HL-60 (cell line): ENCODE measurements around the gene SH3RF3.

Experiments used
- GABPA ChIP-seq: IDR thresholded peaks from 2 replicates; pipeline ENCODE4 v1.6.1; 2012; ENCODE audit warnings: low read depth
- POLR2AphosphoS5 ChIP-seq: IDR thresholded peaks from 2 replicates; pipeline ENCODE4 v1.6.1; 2012; ENCODE audit warnings: low read depth
- REST ChIP-seq: IDR thresholded peaks from 2 replicates; pipeline ENCODE4 v1.6.1; 2012; ENCODE audit warnings: low read depth; ENCODE audit not compliant: insufficient replicate concordance
- SPI1 ChIP-seq: IDR thresholded peaks from 2 replicates; pipeline ENCODE4 v1.6.1; 2012; ENCODE audit warnings: low read depth, mild to moderate bottlenecking, borderline replicate concordance
- TF ChIP-seq, protein P1 (sequence below): IDR thresholded peaks from one replicate; pipeline ENCODE4 v1.5.1; 2011; ENCODE audit warnings: low read length, control low read depth, inconsistent platforms; ENCODE audit not compliant: insufficient read depth

DNA sequence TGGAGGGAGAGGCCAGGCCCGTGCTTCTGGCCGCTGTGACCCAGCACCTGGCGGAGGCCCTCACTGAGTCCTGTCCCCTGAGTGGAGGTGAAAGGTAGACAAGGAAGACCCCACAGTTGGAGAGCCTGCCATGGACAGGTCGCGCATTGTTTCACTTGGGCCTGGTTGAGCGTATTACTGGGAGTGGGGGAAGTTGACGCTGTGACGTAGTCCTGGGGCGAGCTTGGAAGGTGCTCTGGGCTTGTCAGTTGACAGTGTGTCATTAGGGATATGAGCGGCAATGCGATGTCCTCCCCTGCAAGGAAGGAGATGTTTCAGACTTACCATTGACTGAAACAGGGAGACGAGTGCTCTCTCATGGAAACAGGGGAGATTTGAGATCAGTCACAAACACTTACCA, 127.1 kb downstream of the SH3RF3 start:
- TF ChIP-seq, protein P1, sequence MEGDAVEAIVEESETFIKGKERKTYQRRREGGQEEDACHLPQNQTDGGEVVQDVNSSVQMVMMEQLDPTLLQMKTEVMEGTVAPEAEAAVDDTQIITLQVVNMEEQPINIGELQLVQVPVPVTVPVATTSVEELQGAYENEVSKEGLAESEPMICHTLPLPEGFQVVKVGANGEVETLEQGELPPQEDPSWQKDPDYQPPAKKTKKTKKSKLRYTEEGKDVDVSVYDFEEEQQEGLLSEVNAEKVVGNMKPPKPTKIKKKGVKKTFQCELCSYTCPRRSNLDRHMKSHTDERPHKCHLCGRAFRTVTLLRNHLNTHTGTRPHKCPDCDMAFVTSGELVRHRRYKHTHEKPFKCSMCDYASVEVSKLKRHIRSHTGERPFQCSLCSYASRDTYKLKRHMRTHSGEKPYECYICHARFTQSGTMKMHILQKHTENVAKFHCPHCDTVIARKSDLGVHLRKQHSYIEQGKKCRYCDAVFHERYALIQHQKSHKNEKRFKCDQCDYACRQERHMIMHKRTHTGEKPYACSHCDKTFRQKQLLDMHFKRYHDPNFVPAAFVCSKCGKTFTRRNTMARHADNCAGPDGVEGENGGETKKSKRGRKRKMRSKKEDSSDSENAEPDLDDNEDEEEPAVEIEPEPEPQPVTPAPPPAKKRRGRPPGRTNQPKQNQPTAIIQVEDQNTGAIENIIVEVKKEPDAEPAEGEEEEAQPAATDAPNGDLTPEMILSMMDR: no peak
- no peak for TF ChIP-seq POLR2AphosphoS5
- no peak for TF ChIP-seq REST
- TF ChIP-seq SPI1: no peak
- no peak for TF ChIP-seq GABPA
